DMS 273 treated with DMSO at 0.1 percent for 48 hours (cell line): ENCODE measurements around the gene SLC12A7.
"Not testable (repeated sequence)": the region's sequence is repeated elsewhere in the genome, so short reads cannot be mapped to it uniquely, and the experiment has no call there.

Source experiments
- DNase-seq: peaks from one replicate; lab custom pipeline; 2025; lab: John Stamatoyannopoulos, UW

The SLC12A7 gene

DNA sequence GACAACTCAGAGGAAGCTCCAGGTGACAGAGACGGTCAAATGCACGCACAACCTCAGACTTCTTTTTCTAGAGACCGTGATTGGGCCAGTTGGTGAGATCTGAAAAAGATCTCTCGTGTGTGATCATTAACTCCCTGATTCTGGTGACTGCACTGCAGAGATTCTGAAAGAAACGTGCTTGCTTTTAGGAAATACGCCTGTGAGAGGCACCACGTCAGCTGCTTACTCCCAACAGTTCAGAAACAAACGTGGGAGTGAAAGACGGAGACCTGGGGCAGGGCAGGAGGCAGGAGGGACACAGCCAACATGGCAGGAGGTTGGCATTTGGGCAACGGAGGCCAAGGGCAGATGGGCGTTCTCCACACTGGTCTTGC is 15.9 kb downstream of the SLC12A7 start:
- DNase-seq: no peak

DNA sequence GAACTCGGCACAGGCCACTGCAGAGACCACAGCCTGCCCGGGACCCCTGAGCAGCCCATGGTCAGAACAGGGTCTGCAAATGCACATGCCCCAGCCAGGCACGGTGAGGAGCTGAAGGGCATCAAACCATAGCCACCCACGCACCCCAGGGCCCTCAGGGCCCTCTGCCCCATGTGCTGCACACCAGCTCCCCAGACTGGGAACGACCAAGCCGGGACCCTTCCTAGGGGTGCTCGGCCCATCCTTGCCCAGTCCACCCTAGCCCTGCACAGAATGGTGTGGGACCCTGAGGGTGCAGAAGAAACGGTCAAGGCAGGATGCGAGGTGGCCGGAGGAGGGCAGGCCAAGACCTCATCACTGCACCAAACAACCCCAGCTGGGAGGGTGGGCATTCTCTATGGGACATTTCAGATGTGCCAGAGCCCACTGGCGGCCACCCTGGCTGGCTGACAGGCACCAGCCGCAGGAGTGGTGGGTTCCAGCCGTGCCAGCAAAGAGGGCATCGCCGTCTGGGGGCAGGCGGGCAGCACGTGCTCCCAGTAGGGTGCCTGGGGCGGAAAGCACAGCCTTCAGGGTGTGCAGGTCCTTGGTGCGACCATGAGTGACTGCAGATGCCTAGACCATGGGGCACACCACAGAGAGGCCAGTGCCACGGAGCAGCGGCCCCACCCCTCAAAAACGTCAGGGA is 16.4 kb downstream of the SLC12A7 start:
- no peak for DNase-seq

DNA sequence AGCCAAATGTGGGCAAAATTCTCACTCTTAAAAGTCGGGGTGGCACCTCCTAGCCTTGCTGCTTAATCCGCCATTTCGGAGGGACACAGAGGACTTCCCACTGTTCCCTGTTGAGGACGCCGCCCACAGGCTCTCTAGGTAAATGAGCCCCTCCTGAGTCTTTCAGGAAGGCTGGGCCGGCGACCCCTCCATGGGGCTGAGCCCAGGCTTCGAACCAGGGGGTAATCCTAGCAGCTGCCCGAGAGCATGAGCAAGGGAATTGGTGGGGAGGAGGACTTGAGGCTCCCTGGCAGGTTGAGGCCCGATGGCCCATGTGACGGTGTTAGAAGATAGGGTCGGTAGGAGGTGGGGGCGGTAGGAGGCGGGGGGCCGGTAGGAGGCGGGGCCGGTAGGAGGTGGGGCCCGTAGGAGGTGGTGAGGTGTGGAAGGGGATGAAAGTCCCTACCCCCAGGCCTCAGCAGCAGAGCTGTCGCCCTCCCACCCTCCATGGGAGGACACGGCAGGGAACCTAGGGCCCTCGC is 17.1 kb downstream of the SLC12A7 start:
- no peak for DNase-seq

DNA sequence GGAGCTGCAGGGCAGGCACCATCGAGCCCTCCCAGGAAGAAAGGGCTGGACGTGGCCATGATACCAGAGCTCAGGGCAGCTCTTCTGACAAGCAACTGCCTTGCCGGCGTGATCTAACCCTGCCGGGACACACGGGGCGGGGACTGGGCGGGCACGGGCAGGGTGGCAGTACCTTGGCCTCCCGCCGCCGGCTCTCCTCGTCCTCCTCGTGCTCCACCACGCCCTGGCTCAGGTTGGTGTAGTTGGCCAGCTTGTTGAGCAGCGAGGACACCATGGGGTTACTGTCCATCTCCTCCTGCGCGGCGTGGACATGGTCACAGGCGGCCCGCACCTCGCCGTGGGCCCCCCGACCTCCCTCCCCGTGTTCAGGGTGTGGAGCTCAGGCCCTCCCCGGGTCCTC is 18.5 kb downstream of the SLC12A7 start:
- DNase-seq: no peak

DNA sequence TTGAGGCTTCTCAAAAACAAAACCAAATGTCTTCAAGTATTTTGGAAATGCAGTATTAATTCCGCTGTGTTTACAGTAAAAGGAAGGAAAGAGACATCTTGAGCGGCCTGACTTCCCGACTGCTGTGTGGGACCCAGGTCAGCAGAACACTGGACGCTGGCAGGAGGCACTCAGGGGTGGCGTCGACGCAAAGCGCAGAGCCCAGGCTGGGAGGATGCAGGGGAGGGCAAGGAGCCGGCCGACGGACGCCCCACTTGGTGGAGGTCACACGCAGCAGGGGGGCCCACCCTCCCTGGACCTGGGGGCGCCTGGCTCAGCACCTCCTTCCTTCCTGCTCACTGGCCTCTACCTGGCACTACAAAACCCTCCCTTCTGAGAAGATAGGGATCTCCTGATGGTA is 19.7 kb downstream of the SLC12A7 start:
- DNase-seq: no peak

DNA sequence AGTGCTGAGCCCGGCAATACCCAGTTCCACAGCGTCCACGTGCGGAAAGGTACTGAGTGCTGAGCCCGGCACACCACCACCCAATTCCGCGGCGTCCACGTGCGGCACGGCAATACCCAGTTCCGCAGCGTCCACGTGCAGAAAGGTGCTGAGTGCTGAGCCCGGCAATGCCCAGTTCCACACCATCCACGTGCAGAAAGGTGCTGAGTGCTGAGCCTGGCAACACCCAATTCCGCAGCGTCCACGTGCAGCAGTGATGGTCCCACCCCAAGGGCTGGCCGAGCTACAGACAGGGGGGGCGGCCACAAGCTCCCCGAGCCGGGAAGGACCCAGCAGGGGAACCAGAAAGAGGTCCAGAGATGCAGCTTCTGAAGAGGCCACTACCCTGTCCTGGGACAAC is 20.2 kb downstream of the SLC12A7 start:
- no peak for DNase-seq

DNA sequence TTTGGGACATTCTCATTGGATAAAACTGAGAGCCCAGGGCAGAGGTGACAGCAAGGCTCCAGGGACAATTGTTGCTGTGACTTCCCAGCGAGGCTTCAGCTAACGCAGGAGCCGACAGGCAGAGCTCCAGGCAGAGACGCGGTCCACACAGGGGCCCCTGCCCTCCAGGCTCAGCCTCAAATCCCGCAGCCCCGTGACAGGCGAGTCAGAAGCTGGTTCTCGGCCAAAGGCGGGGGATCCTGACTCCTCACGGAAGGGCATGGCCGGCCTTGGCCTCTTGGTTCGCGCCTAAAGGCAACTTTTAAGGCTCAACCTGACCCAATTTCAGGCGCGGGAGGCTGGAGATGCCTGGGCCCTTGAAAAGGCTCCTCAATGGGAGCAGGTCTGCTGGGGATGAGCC is 21.3 kb downstream of the SLC12A7 start:
- no peak for DNase-seq

DNA sequence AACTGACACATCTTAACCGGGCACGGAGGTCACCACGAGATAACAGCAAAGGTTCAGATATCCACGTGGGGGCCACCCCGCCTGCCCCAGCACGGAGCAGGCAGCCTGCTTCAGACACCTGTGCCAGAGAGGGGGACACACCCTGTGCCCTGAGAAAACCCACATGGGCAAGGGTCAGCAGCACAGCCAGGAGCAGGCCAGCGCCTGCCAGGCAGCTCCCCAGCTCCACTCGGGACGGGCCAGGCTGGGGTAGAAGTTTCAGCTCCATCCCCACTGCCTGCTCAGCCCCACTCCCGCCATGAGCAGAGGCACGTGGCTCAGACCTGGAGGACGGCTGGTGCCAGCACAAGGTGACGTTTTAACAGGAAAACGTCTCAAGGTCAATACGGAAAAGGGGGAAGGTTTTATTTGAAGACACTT is 22.2 kb downstream of the SLC12A7 start:
- no peak for DNase-seq

DNA sequence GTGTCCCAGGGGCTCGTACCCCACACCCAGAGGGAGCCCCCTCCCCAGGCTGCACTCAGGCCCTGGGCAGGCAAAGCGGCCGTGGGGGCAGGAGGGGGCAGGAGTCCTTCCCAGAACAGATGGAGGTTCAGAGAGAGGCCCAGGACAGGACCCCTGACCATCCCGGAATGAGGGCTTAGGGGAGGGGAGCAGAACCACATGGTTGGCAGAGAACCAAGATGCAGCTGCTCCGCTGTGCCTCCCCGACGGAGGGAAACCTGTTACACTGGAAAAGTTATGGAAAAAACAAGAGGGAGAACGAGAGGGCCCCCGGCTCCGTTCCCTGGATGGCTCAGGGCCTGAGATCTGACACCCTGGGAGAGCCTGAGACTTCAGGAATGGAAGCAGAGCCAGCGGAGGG is 22.7 kb downstream of the SLC12A7 start:
- DNase-seq: no peak

DNA sequence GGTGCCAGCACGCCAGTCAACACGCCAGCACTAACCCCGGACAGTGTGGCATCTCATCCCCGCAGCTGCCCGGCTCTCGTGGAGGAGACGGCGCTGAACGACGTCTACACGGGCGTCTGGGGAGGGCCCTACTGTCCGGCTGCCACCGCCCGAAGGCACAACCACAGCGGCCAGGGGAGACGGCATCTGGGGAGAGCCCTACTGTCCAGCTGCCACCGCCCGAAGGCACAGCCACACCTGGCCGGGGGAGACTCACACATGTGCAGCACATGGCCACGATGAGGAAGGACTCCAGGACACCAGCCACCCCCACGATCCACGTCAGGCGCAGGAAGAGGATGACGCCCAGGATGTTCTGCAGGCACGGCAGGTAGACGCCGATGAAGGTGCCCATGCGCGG is 23.1 kb downstream of the SLC12A7 start:
- DNase-seq: no peak

DNA sequence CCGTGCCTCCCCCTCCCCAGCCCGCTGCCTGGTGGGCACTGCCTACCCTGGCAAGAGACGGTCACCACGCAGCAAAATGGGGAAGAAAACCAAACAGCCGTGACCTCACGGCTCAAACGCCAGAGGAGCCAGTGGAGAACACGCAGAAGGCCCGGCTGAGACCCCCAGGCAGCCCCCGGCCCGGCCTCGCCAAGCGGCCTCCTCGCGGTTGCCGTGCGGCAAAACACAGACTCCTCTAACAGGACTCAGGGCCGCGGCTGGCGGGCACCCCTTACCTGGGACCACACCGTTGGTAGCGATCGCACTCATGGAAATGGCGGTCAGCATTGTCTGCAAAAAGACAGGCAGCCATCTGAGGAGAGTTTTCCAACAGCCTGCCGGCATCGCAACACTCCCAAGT is 23.8 kb downstream of the SLC12A7 start:
- DNase-seq: no peak

DNA sequence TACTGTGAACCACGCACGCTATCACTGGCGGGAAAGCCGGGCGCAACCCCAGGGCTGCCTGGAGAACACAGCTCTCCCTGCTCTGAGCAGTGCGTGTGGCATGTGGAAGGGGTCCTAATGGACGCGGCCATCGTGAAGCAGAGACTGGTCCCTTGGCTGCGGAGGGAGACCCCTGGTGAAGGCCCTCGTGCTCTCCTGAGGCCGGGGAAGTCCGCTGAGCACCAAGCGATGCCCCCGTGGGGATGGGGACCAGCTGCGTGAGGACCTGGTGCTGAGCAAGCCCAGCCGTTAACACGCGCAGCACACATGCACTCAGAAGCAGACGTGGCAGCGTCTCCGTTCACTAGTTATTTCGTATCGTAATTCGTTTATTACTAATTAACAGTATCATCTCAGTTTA is 24.4 kb downstream of the SLC12A7 start:
- no peak for DNase-seq

DNA sequence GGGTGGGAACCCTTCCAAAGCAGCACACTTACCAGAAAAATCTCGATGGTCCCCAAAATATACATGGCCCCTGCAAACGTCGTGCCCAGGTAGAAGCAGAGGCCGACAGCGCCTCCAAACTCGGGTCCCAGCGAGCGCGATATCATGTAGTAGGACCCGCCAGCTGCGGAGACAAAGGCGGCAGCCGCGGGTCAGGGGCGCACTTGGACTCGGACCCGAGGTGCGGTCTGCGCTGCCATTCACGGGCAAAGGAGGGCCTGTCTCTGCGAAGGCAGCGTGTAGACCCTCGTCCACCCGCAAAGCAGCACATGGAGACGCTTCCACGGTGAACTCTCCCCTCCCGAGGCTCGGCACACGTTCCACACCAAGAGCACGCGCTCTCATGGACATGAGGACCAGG is 25.0 kb downstream of the SLC12A7 start:
- DNase-seq: no peak

DNA sequence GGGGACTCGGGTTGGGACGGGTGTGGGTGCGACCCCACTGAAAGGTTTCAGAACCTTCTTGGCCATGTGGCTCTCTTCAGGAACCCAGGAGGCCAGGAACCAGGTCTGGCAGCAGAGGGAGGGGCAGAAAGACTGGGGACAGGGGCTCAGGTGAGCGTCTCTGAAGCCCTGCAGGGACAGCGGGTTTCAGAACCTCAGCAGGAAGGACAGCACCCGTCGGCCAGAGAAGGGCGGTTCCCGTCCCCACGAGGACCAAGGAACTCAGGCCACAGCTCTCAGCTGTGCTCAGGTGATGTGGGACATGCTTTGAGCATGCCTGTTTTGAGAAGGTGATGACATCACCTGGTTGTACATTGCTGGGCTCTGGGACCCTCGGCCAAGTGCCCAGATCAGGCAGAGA is 25.7 kb downstream of the SLC12A7 start:
- DNase-seq: no peak

DNA sequence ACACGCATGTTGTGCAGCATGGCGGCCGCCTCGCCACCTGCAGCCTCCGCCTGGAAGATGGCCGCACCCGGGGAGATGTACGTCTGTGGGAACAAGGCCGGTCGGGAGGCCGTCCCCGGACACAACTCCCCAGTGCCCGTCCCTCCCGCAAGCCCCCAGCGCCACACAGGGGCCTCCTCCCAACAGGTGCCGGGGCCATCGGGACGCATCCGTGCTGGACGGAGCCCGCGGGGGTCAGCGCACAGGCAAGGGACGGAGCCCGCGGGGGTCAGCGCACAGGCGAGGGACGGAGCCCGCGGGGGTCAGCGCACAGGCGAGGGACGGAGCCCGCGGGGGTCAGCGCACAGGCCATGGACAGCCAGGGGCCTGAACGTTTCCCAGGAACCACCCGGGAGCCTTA is 26.5 kb downstream of the SLC12A7 start:
- DNase-seq: no peak

DNA sequence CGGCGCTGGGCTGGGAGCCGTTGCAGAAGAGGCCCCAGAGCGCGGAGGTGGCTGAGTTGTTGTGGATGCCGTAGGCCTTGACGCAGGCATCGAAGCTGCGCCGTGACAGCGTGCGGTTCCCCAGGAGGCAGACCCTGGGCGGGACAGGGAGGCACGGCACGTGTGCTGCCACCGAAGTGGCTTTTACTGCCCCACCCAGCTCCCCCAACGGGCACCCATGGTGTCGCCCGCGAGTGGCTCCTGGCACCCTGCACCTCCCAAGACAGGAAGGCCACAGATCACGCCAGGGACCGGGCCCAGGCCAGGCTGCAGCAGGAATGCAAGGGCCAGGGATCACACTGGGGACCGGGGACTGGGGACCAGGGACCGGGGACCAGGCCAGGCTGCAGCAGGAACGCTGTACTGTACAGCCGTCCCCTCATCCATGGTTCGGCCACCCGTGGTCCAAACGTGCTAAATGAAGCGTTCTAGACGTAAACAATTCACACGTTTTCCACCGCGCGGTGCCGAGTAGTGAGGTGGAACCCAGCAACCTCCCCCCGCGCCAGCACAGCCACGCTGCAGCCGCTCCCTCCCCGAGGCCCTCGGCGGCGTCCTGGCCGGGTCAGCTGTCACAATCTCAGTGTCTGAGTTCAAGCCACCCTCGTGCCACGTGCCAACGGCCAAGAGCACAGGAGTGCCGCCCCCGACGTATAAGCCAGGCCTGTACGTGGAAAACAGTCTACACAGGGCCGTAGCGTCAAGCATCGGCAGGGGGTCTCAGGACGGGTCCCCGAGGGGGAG is 27.8 kb downstream of the SLC12A7 start:
- DNase-seq: no peak

DNA sequence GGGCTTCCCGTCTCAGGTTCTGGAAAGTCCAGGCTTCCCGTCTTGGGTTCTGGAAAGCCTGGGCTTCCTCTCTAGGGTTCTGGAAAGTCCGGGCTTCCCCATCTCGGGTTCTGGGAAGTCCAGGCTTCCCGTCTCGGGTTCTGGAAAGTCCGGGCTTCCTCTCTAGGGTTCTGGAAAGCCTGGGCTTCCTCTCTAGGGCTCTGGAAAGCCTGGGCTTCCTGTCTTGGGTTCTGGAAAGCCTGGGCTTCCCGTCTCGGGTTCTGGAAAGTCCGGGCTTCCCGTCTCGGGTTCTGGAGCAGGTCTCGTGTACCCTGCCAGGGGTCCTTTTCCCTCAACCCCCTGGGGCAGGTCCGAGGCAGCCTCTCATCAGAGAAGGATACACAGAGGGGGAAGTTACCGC is 28.8 kb downstream of the SLC12A7 start:
- DNase-seq: not testable (repeated sequence)

DNA sequence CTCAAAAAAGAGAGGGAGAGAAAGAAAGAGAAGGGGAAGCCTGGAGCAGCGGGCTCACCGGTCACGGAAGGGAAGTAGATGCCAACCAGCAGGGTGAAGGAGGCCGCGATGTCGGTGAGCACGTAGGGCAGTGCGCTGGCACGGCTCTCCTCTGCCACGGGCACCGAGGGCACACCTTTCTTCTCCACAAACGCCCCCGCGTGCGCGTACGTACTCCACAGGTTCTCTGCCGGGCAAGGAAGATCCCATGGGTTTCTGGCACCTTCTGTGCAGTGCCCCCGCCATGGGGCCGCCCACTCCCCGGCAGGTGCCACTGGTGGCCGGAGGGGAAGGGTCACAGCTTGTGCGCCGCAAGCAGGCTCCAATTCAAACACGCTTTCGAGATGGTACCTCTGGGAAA is 30.3 kb downstream of the SLC12A7 start:
- no peak for DNase-seq

DNA sequence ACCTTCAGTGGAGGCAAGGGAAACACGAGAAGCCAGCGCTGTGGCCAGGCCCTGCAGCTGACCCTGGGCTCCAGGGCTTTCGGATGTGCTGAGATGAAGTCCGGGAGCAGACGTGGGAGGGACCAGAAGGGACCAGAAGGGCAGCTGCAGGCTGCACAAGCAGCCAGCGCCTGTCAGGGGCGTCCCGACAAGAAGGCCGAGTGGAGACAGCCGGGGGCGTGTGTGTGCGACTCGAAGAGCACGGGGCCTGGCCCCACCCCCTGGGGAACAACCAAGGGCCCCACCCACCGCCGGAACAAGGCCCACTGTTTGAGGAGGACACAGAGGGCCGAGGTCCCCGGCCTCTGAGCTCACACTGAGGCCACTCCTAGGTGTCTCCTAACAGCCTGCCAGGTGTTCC is 31.4 kb downstream of the SLC12A7 start:
- DNase-seq: no peak

DNA sequence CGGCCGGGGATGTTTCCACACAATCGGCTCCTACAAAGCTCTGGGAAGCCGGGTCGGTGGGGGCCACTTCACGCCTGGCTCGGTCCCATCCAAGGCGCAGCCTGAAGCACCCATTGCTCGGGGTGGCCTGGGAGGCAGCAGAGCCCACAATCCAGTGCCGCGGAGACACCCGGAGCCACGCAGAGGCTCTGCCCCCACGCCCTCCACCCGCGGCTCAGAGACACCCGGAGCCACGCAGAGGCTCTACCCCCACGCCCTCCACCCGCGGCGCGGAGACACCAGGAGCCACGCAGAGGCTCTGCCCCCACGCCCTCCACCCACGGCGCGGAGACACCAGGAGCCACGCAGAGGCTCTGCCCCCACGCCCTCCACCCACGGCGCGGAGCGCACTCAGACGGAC is 31.9 kb downstream of the SLC12A7 start:
- no peak for DNase-seq

DNA sequence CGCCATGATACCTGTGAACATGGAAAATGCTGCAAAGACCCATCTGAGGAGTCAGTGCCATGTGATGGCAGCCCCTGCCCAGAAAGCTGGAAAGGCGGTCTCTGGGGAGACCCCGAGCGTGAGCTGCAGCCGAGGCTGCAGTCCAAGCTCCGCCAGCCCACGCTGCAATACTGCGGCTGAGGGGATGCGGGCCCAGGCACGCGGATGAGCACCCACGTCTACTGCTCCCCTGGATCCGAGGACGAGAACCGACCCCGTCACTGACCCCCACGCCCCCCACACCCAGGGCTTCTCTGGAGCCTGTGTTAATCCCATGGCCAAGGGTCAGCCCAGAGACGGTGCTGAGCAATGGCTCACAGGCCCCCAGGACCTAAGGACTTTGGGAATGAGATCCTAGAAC is 32.4 kb downstream of the SLC12A7 start:
- DNase-seq: no peak

DNA sequence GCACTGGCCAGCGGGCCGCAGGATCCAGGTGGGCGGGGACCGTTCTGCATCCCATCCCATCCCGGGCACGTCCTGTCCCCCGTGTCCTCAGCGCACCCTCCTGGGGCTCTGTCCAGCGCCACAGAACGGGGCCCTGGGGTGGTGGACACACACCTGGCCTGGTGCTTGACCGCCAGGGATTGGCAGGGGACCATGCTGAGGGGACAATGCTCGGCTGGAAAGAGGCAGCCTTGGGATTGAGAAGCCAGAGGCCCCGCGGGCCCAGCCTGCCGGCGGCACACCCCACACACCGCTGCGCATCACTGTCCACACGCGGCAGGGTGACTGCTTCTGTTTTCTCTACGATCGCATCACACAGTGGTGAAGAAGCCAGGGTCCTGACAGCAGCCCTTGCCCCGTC is 33.0 kb downstream of the SLC12A7 start:
- no peak for DNase-seq

DNA sequence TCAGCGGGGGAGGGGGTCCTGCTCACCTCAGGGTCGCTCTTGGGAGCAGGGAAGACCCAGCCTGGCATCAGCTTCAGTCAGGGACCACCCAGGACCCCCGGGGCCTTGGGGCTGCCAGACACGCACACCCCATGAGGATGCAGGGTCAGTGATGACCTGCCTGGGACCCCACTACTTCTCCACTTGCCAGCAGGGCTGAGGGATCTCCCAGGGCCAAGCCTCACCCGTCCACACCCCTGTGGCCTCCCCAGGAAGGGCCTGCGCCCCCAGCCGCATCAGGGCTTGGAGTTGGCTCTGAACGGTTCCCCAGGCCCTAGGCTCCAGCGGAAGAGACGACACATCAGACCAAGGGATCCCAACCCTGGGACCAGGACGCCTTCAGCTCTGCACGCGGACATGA is 33.7 kb downstream of the SLC12A7 start:
- DNase-seq: no peak
